Renal cortex interstitium (tissue), 11 donors: ENCODE data around the gene TNFSF15. TPM values are rescaled to one million over a fixed set of nuclear protein-coding genes. Genes with fewer than 3 reads are reported as not detected.
"Not testable (repeated sequence)": the region's sequence is repeated elsewhere in the genome, so short reads cannot be mapped to it uniquely, and the experiment has no call there.

Source experiments
- DNase-seq, 11 donors: peaks; one replicate each; pipeline ENCODE4 v3.0.0-alpha.2; 2013; ENCODE audit warnings: low read depth in 9 of 11, low spot score in 4 of 11; ENCODE audit errors: extremely low read depth in 1 of 11
- polyA plus RNA-seq, 3 donors: library from polyadenylated mRNA; unstranded; fragments of 120-200 nt; gene quantifications; one replicate each; pipeline ENCODE4 v1.2.1, GENCODE V29; 2013; ENCODE audit not compliant: insufficient read length in 3 of 3

The TNFSF15 gene
- polyA plus RNA-seq, 3 donors: 5.8 to 8.4 (median 8.1) TPM

DNA sequence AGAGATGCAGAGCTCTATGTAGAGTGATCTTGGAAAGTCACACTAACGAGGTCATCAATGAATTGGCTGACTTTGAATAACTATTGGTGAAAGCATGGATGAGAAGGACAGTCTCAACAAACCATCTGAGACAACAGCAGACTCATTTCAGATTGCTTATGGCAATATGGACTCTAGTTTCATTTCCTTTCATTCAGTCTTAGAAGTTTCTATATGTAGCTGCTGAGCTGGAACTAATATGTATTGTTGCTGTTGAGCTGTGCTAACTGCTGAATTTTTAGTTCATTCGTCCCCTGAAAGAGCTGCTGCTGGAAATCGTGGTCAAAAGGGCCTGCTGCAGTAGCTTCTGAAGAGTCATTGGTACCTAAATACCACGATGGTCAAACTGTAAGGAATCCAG, 31.3 kb downstream of the TNFSF15 start:
- DNase-seq: no peak

DNA sequence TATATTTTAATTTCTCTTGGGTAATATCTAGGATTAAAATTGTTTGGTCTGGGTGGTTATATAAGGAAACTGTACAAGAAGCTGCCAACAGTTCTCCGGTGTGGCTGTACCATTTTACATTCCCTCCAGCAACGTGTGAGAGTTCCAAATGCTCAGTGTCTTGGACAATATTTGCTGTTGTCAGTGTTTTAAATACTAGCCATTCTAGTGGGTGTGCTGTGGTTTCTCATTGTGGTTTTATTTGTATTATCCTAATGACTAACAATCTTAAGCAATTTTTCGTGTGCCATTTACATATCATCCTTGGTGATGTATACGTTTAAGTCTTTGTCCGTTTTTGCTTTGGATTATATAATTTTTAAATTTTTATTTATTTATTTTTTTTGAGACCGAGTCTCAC, 34.0 kb downstream of the TNFSF15 start:
- no peak for DNase-seq

DNA sequence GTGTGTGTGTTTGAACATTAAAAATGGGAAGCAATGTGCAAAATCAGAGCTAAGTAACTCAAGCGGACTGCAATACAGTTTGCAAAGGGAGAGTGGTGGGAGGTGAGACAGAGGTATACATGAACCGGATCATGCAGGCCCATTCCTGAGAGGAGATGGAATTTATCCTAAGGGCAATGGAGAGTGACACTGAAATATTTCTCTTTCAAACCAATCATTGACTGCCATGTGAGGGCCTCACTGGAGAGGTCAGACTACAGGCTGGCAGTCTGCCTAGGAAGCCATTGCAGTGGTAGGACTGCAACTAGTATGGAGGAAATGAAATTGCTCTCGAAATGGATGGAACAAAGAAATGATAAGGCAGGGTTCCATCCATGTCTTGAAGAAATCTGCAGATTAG, 34.8 kb downstream of the TNFSF15 start:
- peak in 1 of 11 donors; percentile 8 for DNase-seq

DNA sequence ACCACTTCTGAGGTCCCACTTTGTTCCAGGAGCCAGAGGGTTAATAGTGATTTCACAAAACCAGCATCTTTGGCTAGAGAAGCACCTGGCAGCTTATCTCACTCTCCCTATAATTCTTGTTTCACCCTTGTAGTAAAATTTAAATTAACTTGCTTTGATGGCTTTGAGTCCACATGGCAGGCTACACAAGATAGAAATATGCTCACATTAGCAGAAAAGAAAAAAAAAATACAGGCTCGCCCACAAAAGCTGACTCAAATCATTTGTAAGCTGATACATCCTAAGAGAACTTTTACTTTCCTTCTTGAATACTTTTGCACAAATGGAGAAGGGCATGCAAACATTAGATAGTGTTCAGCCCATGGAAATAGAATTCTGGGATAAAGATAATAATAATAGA, 36.2 kb downstream of the TNFSF15 start:
- no peak for DNase-seq

DNA sequence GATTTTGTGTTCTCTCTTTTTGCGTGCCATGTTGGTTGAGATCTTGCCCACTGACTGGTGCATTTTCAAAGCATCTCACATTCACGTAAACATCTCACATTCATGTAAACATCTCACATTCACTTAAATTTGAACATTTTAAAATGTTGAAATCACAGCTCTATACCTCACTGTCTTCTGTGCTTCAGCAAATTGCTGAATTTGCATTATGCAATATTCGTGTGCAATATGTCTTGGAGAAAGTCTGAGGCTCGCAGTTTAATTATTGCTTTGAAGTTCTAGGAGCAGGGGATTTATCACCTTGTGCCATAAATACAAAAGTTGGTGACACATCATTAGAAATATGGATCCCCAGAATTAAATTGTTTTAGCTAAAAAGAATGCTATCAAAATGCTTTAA, 42.6 kb downstream of the TNFSF15 start:
- no peak for DNase-seq

DNA sequence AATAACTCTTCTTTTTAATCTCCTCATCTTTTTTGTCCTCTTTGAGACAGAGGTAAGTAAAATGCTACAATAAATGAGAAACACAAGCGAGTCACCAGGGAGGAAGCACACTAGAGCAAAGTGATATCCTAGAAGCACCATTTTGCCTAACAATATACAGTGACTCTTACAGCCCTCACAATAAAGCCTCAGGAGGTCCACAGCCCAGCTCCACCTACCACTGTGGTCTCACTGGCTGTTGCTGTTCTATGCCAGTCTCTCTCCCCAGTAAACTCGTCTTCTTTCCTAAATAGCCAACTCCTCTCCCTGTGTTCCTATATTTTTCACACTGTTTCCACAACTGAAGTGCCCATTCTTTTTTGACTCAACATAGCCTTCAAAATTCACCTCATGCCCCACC, 44.3 kb downstream of the TNFSF15 start:
- DNase-seq: no peak

DNA sequence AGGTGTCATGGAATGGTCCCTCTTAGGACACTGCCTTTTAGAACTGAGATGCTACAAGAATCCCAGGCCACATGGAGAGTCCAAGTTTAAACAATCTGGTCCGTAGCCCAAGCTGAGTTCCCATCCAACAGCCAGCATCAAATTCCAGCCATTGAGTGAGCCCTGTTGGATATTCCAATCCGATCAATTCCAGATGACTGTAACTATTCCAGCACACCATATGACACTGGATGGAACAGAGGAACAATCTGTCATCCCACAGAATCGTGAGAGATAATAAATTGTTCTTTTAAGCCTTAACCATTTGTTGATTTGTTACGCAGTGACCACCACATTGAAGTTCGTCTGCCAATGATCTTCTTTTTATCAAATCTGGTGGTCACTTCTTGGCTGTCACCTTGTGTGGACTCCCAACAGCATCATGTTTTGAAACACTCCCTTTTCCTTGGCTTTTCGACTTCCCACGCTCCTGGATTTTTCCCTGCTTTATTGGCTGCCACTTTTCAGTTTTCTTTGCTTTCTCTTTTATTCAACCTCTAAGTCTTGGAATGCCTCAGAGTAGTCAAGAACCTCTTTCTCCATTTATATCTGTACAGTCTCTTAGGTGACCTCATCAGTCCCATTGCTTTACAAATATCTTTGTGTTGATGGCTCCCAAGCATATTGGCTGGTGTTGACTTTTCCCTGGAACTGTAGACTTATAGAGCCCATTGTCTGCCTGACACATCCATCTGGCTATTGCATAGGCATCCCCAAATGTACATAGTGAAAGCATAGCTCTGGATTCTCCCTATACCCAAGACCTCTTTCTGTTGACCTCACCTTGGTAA, 46.1 kb downstream of the TNFSF15 start:
- no peak for DNase-seq

DNA sequence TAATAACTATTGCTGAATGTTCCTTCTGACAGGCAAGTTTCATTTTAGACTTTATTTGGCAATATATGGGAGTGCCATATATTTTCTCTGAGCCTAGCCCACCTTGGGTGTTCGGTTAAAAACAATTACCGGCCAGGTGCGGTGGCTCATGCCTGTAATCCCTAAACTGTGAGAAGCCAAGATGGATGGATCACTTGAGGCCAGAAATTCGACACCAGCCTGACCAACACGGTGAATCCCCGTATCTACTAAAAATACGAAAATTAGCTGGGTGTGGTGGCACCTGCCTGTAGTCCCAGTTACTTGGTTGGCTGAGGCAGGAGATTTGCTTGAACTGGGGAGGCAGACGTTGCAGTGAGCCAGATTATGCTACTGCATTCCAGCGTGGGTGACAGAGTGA, 47.9 kb downstream of the TNFSF15 start:
- DNase-seq: no peak

DNA sequence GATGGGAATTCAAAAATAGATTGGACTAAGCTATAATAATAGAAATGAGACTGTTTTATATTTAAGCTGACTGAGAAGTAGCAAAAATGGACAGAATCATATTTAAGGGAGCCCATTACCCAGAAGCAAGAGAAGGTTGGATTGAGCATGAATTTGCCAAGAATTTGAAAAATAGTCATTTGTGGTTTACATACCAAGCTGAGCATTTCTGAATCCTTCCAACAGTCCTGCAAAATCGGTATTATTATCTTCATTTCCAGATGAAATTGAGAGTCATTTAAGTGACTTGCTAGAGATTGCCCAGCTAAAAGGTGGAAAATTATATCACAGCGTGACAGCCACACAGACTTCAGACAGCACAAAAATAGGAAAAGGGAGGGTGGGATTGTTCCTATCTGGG, 48.4 kb downstream of the TNFSF15 start:
- DNase-seq: no peak

DNA sequence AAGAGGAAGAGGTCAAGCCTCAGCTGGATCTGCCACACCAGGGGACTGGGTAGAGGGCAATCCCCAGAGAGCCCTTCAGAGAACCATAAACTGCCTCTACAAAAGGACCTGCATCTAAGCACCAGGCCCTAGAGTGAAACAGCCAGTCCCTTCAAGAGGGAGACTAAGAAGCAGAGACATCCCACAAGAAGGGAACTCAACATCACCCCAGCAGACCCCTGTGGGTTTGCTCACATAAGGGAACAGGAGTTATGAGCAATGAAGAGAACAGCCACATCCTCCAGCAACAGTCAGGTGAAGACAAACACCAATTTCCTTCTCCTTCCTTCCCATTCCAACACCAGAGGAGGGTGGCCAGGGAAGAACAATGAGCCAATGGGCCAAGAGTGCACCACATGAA, 48.9 kb downstream of the TNFSF15 start:
- DNase-seq: no peak

DNA sequence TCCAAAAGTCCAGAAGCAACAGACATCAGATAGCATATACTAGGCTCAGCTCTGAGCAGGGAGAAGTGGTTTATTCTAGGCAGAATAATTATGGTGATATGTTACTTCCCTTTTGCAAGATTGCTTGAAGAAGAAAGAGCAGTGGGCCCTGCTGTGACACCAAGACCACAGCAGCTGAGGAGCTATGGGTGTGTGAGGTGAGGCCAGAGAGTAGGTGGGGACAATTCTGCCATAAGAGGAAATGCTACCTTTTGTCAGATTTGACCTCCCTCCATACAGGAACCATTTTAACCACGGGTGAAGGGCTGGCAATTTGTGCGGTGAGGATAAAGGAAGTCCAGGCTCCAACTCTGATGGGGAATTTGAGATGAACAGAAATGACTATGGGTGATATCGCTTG, 51.3 kb downstream of the TNFSF15 start:
- DNase-seq: no peak

DNA sequence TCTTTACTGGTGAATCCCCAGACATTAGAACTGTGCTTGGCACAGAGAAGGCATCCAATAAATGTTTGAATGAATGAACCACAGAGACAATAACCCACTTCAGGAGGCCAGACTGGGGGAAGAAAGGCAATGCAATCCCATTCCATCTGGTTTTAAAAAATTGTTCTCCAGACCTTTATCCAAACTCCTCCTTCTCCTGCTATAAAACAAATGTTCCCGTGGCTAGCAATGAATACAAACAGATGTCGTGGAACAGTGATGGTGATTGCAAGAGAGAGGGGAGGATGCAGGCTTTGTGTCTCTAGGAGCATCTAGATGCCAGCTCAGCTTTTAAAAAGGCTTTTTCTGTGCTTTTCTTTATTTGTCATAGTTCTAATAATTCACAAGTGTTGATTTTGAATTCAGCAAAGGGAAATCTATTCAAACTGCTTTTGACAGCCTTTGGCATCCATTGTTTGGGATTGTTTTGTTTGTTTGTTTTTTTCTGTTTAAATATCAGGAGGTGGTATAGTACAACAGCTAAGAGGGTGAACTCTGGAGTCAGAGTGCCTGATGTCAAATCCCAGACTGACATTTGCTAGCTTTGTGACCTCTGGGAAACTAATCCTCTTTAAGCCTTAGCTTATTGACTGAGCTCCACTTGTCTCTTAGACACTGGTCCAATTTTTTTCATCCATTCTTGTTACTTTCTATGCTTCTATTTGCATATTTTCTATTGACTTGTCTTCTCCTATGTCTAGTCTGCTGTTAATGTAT, 59.1 kb downstream of the TNFSF15 start:
- peak in 2 of 11 donors; percentile 7 to 20 for DNase-seq

DNA sequence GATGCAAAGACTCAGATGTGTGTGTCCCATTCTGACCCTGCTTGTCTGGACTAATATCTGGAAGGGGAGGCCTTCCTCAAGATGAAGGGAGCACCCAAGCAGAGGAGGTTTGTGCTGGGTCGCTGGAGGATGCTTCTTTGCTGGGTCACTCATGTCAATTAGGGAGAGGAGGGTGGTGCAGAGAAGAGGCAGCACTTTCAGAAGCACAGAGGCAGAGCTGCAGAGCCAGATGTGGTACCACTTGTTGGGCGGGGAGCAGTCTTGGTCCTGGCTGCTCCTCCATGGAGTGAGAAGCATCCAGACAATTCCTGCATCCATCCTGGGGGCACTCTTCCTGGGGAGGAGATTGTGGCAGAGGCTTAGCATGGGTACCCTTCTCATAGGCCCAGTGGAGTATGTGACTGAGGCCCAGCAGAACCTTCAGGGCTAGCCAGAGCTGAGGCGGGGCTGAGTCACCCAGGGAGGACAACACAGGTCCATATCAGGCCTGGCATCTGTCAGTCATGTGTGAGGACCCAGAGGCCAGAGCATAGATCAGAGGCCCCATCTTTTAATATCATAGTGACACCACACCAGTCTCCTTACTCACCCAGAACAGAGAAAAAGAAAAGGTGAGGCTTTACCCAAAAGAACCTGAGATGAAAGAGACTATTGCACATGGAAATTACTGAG, 59.8 kb downstream of the TNFSF15 start:
- no peak for DNase-seq

DNA sequence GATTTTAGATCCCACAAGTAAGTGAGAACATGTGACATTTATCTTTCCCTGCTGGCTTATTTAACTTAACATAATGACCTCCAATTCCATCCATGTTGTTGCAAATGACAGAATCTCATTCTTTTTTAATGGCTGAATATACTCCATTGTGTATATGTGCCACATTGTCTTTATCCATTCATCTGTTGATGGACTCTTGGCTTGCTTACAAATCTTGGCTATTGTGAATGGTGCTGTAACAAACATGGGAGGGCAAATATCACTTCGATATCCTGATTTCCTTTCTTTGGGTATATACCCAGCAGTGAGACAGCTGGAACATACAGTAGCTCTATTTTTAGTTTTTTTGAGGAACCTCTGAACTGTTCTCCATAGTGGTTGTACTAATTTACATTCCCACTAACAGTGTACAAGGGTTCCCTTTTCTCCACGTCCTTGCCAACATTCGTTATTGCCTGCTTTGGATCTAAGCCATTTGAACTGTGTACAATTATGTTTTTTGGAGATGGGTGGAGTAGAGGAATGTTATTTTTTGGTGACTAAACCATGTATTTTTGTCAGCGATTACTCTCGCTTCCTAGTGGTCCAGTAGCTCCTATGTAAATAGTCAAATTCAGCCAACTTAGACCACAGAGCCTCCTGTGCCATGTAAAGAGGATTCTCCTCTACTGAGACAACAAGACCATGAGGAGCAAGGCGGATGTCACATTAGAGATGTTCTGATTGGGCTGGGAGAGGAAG, 60.6 kb downstream of the TNFSF15 start:
- no peak for DNase-seq

DNA sequence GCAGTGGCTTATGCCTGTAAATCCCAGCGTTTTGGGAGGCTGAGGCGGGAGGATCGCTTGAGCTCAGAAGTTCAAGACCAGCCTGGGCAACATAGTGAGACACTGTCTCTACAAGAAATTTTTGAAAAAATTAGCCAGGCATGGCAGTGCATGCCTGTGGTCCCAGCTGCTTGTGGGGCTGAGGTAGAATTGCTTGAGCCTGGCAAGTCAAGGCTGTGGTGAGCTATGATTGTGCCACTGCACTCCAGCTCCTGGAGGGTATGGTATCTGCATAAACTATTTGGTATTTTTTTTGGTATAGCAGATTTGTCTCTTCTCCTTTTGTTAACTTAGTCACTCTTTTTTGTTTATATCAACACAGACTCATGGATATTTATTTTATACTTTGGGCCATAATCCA, 62.4 kb downstream of the TNFSF15 start:
- DNase-seq: no peak

DNA sequence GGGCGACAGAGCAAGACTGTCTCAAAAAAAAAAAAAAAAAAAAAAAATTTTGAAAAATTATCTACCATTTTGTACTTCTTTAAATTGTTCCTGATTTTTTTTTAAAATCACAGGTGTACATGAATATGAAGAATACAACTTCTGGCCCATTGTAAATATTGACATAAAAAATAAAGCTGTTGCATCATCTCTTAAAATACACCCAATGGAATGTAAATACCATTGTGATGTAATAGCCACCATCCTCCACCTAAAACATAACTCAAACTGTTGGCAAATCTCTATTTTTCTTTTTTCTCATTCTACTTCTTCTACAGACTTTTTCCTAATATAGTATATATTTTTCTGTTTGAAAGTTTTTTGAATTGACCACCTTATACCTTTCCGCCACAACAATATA, 62.9 kb downstream of the TNFSF15 start:
- DNase-seq: no peak

DNA sequence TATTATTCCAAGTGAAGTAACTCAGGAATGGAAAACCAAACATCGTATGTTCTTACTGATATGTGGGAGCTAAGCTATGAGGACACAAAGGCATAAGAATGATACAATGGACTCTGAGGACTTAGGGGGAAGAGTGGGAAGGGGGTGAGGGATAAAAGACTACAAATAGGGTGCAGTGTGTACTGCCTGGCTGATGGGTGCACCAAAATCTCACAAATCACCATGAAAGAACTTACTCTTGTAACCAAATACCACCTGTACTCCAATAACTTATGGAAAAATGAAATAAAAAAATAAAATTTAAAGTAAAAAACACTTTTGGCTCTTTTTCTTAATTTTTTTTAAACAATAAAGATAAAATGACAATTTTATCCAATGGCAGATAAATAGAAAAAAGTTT, 64.3 kb downstream of the TNFSF15 start:
- DNase-seq: not testable (repeated sequence)

DNA sequence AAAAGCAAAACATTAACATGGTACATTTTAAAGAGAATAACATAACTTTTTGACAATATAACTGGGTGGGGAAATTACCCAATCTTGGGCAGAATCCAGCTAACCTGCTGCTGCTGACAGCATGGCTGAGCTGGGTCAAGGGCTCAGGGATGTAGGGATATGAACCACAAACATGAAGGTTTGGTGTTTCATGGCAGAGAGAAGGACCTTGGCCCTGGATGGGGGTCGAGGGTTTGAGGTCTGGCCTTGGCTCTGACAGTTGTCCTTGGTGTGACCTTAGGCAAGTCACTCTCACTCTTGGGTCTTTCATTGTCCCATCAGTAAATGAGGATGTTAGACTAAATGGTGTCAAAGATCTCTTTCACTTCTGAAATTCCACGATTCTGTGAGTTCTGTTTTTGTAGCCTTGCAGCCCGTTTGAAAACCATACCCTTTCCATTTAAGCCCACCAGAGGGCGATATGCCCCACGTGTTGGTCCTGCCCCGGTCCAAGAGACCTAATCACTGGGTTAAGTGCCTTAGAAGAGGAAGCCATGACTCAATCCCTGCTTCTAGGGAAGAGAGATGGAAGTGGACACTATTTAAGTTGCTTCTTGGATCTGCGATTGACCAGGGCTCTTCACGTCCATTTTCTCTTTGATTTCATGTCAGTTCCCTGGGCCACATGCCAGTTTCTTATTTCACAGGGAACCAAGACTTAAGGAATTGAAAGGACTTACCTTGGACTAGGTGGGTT, 67.1 kb downstream of the TNFSF15 start:
- peak; percentile 31 to 62 (median 52) for DNase-seq

DNA sequence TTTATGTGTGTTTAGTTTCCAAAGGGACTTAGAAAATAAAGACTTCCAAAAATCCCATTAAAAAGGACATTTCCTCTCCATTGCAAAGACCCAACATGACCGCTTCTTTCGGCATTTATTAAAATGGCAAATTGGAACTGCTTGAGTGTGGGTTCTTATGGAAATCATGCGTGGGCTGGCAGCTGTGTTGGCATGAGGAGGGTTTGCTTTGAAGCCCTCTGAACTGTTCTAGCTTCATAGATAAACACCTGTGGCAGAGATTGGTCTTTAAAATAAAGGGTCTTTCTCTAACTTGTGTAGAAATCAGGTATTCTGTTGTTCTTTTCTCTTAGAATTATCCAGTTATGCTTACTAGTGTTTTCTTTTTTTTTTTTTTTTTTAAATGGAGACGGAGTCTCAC, 68.0 kb downstream of the TNFSF15 start:
- DNase-seq: no peak
